Stimulated activated CD4-positive, alpha-beta T cell treated with anti-CD3 and anti-CD28 coated beads, Interleukin-1b, Interleukin-23, amount 100 ng/mL, for 24 hours (primary cell): ENCODE results near the gene SMCO2.

Experiments used
- DNase-seq, 4 experiments: peaks; one replicate each; pipeline ENCODE4 v3.0.0-alpha.2; 2020; ENCODE audit warnings: low read depth in 4 of 4, low spot score in 1 of 4

Gene SMCO2

GRCh38 chr12:27549236-27549800 is 102.8 kb downstream of the SMCO2 start:
- DNase-seq = no peak

DNA sequence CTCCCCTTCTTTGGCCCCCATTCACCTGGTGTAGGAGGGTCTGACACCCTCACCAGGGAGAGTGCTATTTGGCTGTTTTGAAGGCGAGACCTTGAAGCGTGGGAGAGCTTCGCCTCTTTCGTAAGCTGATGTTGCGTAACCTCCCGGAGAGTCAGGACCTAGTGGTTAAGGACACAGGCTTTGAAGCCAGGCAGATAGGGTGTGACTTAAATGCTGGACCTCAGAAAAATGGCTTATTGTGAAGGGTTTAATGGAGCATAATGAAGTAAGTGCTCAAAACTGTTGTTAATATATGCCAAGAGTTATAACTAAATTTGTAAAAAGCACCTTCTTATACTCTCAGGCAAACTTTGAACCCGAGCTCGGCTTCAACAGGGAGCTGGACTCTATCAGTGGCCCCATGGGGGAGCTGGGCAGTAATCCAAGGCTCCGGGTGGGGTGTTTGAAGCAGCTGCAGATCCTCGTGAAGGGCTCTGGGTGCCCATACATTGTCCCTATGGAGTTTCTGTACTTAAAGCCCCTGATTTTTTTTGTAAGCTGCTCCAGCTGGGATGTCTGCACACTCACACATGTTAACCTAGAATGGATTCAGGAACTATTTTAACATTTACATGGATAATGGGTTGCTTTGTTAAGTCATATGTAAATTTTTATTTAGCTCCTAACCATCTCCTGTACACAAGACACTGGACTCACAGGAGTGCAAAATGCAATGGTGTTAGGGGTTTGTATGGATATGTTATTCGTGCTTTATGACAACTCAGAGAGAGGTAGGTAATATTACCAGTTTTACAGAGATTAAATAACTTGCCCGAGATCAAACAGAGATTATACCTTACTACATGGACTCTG is 103.5 kb downstream of the SMCO2 start:
- no peak for DNase-seq

GRCh38 chr12:27550653-27550975 is 104.1 kb downstream of the SMCO2 start:
- DNase-seq = no peak

DNA sequence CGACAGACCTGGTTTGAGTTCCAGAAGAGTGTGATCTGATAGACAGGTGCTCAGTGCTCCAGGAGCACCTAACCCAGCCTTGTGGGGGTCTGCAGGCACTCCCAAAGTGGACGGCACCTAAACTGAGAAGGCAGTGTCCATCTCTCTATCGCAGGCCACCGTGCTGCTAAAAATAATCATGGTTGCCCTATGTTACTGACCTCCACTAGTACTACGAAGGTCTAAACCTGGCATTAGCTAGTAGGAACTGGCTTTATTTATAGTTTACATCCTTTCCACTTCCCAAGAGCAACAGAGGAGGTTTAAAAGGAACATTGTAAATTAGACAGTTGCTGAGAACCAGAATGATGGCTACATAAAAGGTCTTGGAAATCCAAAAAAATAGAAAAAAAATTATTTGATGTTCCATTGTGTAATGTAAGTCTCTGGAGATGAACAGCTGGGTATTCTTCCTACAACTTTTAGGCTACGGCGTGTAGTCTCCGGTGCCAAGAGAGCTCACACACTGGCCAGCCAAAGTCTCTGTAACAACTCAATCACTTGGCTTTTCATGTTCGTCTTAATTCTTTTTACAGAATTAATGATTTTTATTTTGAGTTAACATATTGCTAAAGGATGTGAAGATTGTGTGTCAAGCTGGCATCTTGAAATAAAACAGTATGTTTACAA is 104.8 kb downstream of the SMCO2 start:
- DNase-seq = no peak
